ENCODE results near the gene RASA4B.
"Not testable (repeated sequence)": the region's sequence is repeated elsewhere in the genome, so short reads cannot be mapped to it uniquely, and the experiment has no call there.

RASA4B gene

GRCh38 chr7:102460467-102460866, 57.1 kb downstream of the RASA4B start:
- no peak overlapping the region for H3K4me3 ChIP-seq (ENCODE audit: low read length)
- TF ChIP-seq ZNF274 (IDR thresholded peaks at IDR 0.05; ENCODE audit: low read depth, low read length) = no peak

- no peak overlapping the region for H3K4me3 ChIP-seq (ENCODE audit: low read length)
These were observed 58.2 kb downstream of the RASA4B start for GRCh38 chr7:102459221-102459844.

GRCh38 chr7:102457352-102457924, 60.1 kb downstream of the RASA4B start:
- no peak for TF ChIP-seq ZNF274 (IDR thresholded peaks at IDR 0.05; ENCODE audit: low read depth, low read length)
- H3K4me3 ChIP-seq (ENCODE audit: low read length) = no peak overlapping the region

More at GRCh38 chr7:102459221-102459844, 58.2 kb downstream of the RASA4B start:
- TF ChIP-seq ZNF274 (IDR thresholded peaks at IDR 0.05; ENCODE audit: low read depth, low read length) = no peak

- no peak overlapping the region for H3K4me3 ChIP-seq (ENCODE audit: low read length)
- TF ChIP-seq ZNF274 (IDR thresholded peaks at IDR 0.05; ENCODE audit: low read depth, low read length) = no peak
These were observed 61.2 kb downstream of the RASA4B start for GRCh38 chr7:102456327-102456726.

GRCh38 chr7:102455596-102455995, 62.0 kb downstream of the RASA4B start:
- no peak for TF ChIP-seq ZNF274 (IDR thresholded peaks at IDR 0.05; ENCODE audit: low read depth, low read length)
- no peak overlapping the region for H3K4me3 ChIP-seq (ENCODE audit: low read length)

GRCh38 chr7:102454932-102455331, 62.6 kb downstream of the RASA4B start:
- not testable (repeated sequence) for H3K4me3 ChIP-seq (ENCODE audit: low read length)

GRCh38 chr7:102454468-102454867, 63.1 kb downstream of the RASA4B start:
- no peak for TF ChIP-seq ZNF274 (IDR thresholded peaks at IDR 0.05; ENCODE audit: low read depth, low read length)
- H3K4me3 ChIP-seq (ENCODE audit: low read length) = no peak overlapping the region

- no peak overlapping the region for H3K4me3 ChIP-seq (ENCODE audit: low read length)
- no peak for TF ChIP-seq ZNF274 (IDR thresholded peaks at IDR 0.05; ENCODE audit: low read depth, low read length)
These were observed 64.3 kb downstream of the RASA4B start for GRCh38 chr7:102453319-102453718.

- no peak for TF ChIP-seq ZNF274 (IDR thresholded peaks at IDR 0.05; ENCODE audit: low read depth, low read length)
These were observed 65.1 kb downstream of the RASA4B start for GRCh38 chr7:102452451-102452850.

GRCh38 chr7:102451371-102452054, 66.1 kb downstream of the RASA4B start:
- H3K4me3 ChIP-seq (ENCODE audit: low read length) = no peak overlapping the region
- no peak for TF ChIP-seq ZNF274 (IDR thresholded peaks at IDR 0.05; ENCODE audit: low read depth, low read length)

More at GRCh38 chr7:102452451-102452850, 65.1 kb downstream of the RASA4B start:
- H3K4me3 ChIP-seq (ENCODE audit: low read length) = no peak overlapping the region

GRCh38 chr7:102450242-102450641, 67.3 kb downstream of the RASA4B start:
- no peak overlapping the region for H3K4me3 ChIP-seq (ENCODE audit: low read length)
- TF ChIP-seq ZNF274 (IDR thresholded peaks at IDR 0.05; ENCODE audit: low read depth, low read length) = no peak

GRCh38 chr7:102449136-102449535, 68.4 kb downstream of the RASA4B start:
- no peak for TF ChIP-seq ZNF274 (IDR thresholded peaks at IDR 0.05; ENCODE audit: low read depth, low read length)

GRCh38 chr7:102447311-102447710, 70.3 kb downstream of the RASA4B start:
- no peak for TF ChIP-seq ZNF274 (IDR thresholded peaks at IDR 0.05; ENCODE audit: low read depth, low read length)
- no peak overlapping the region for H3K4me3 ChIP-seq (ENCODE audit: low read length)

More at GRCh38 chr7:102449136-102449535, 68.4 kb downstream of the RASA4B start:
- no peak overlapping the region for H3K4me3 ChIP-seq (ENCODE audit: low read length)

GRCh38 chr7:102446387-102447156, 71.0 kb downstream of the RASA4B start:
- no peak for TF ChIP-seq ZNF274 (IDR thresholded peaks at IDR 0.05; ENCODE audit: low read depth, low read length)
- no peak overlapping the region for H3K4me3 ChIP-seq (ENCODE audit: low read length)

All from GM08714 (cell line).